Measurements from ENCODE around the gene PGLYRP1. TPM values are rescaled to one million over a fixed set of nuclear protein-coding genes. Genes with fewer than 3 reads are reported as not detected.

PGLYRP1 gene
- total RNA-seq, 1 experiment from 2014 or later = not detected

- TF ChIP-seq ATF6 (CRISPR knock-in tag; IDR thresholded peaks at IDR 0.05) (no peak), ZNF121 (CRISPR knock-in tag; IDR thresholded peaks at IDR 0.05) (no peak), ZNF512 (CRISPR knock-in tag; IDR thresholded peaks at IDR 0.05; ENCODE audit: borderline replicate concordance) (no peak), E2F5 (CRISPR knock-in tag; IDR thresholded peaks at IDR 0.05) (no peak), USF1 (CRISPR knock-in tag; IDR thresholded peaks at IDR 0.05) (no peak), ZNF281 (CRISPR knock-in tag; IDR thresholded peaks at IDR 0.05) (no peak), NFYB (CRISPR knock-in tag; conservative IDR thresholded peaks at IDR 0.05; ENCODE audit: low read depth) (no peak)
These were observed 41.5 kb downstream of the PGLYRP1 start (continued) for GRCh38 chr19:45981350-45981749.

- ATAC-seq (no peak), DNase-seq (ENCODE audit: low spot score) (no peak)
- Mint-ChIP-seq H3K9me3 (no peaks in the 10 kb centered on the region), H3K27ac (no peak overlapping the region), H3K27me3 (ENCODE audit: low read depth) (peaks cover 47% of the 10 kb centered on the region), H3K4me1 (peaks cover 11% of the 10 kb centered on the region), H3K36me3 (no peaks in the 10 kb centered on the region), H3K4me3 (no peak overlapping the region)
- ChIA-PET POLR2A (no interaction called here), CTCF (interaction anchor here (1.3 kb wide), 1 partner anchor 39 kb away, joined by 5 read pairs; no protein-coding TSS in a partner anchor)
- TF ChIP-seq EMX1 (CRISPR knock-in tag; IDR thresholded peaks at IDR 0.05) (no peak), MAX (CRISPR knock-in tag; IDR thresholded peaks at IDR 0.05) (no peak), ZNF121 (CRISPR knock-in tag; IDR thresholded peaks at IDR 0.05) (no peak), ZNF138 (CRISPR knock-in tag; conservative IDR thresholded peaks at IDR 0.05) (no peak)
- TF ChIP-seq, protein P1, sequence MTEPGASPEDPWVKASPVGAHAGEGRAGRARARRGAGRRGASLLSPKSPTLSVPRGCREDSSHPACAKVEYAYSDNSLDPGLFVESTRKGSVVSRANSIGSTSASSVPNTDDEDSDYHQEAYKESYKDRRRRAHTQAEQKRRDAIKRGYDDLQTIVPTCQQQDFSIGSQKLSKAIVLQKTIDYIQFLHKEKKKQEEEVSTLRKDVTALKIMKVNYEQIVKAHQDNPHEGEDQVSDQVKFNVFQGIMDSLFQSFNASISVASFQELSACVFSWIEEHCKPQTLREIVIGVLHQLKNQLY (CRISPR knock-in tag; IDR thresholded peaks at IDR 0.05) = no peak
- TF ChIP-seq, protein P2, sequence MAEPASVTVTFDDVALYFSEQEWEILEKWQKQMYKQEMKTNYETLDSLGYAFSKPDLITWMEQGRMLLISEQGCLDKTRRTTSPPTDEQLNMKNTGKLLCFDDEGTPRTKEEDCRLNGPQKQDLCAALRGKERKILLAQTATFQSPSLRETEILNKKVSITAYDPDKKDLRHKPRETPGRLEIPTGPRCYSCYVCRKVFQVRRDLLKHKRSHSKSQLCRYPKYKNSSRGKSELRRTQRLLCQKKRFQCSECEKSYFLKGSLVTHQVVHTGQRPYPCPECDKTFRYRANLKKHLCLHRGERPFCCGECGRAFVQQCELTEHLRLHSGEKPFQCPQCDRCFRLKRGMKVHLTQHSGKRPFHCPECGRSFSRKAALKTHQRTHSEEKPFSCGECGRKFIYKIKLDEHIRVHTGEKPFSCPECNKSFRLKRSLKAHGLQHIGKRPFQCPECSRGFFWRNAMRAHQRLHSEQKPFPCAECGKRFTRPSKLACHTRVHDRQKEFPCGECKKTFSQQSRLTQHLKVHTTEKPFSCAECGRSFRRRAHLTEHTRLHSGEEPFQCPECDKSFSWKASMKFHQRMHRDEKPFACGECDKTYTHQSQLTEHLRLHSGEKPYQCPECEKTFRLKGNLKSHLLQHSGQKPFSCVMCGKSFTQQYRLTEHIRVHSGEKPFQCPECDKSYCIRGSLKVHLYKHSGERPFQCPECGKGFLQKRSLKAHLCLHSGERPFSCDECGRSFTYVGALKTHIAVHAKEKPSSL (CRISPR knock-in tag; conservative IDR thresholded peaks at IDR 0.05) = no peak
These were observed 44.7 kb downstream of the PGLYRP1 start for GRCh38 chr19:45978156-45978555.
